ENCODE results near the gene MYO18B. TPM values are rescaled to one million over a fixed set of nuclear protein-coding genes. Genes with fewer than 3 reads are reported as not detected.

MYO18B gene
- total and polyA plus RNA-seq, 7 donors = 79.3 to 434 (median 273) TPM

DNA sequence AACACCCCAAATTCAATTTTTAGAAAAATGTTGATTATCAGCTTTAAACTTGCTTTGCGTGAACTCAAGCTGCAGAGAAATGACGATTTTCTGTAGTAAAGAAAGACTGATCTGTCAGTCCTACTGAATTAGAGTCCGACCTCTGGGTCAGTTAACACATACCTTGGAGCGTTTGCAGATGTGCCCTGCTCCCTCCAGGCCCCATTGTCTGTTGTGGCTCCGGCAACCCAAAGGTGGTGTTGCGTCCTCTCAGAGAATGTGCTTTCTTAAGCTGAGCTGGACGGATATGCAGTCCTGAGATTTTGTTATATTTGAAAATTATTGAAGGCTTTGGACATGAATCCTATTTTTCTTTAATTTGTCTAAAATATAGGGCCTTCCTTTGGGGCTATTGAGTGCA, 31.5 kb upstream of the MYO18B start:
- DNase-seq (no peak), ATAC-seq (no peak)
- Histone ChIP-seq H3K36me3 (ENCODE audit: insufficient read depth in 1 of 2, low read depth in 1 of 2) (no peaks in the 10 kb centered on the region), H3K27me3 (ENCODE audit: insufficient read depth in 3 of 3, low read length in 2 of 3) (no peaks in the 10 kb centered on the region), H3K9me3 (no peaks in the 10 kb centered on the region), H3K4me3 (no peak overlapping the region), H3K27ac (no peak overlapping the region), H3K4me1 (peaks cover 20% of the 10 kb centered on the region)
- TF ChIP-seq CTCF (IDR thresholded peaks at IDR 0.05) = no peak
- intact Hi-C loops (cut with DNase I) = loop anchor here in 1 of 2 donors (5.0 kb wide), 1 partner anchor 228 kb away; no protein-coding TSS in a partner anchor
- WGBS, 3 donors = 88 to 91% (median 90%) methylated on average over 7 of the region's 7 CpGs

- DNase-seq = no peak
- H3K27ac ChIP-seq = no peak overlapping the region
- no peaks in the 10 kb centered on the region for H3K9me3 ChIP-seq
- H3K36me3 ChIP-seq (ENCODE audit: insufficient read depth in 1 of 2, low read depth in 1 of 2) = no peaks in the 10 kb centered on the region
- peaks cover 20% of the 10 kb centered on the region for H3K4me1 ChIP-seq
- no peak for ATAC-seq
- TF ChIP-seq CTCF (IDR thresholded peaks at IDR 0.05) = no peak
- intact Hi-C loops (cut with DNase I) = loop anchor here in 1 of 2 donors (5.0 kb wide), 1 partner anchor 229 kb away; no protein-coding TSS in a partner anchor
- 69 to 82% (median 78%) methylated on average over 6 of the region's 6 CpGs for WGBS, 3 donors
- H3K27me3 ChIP-seq (ENCODE audit: insufficient read depth in 3 of 3, low read length in 2 of 3) = no peaks in the 10 kb centered on the region
- H3K4me3 ChIP-seq = no peak overlapping the region
Observed at GRCh38 chr22:25711491-25711890, 30.5 kb upstream of the MYO18B start.

DNA sequence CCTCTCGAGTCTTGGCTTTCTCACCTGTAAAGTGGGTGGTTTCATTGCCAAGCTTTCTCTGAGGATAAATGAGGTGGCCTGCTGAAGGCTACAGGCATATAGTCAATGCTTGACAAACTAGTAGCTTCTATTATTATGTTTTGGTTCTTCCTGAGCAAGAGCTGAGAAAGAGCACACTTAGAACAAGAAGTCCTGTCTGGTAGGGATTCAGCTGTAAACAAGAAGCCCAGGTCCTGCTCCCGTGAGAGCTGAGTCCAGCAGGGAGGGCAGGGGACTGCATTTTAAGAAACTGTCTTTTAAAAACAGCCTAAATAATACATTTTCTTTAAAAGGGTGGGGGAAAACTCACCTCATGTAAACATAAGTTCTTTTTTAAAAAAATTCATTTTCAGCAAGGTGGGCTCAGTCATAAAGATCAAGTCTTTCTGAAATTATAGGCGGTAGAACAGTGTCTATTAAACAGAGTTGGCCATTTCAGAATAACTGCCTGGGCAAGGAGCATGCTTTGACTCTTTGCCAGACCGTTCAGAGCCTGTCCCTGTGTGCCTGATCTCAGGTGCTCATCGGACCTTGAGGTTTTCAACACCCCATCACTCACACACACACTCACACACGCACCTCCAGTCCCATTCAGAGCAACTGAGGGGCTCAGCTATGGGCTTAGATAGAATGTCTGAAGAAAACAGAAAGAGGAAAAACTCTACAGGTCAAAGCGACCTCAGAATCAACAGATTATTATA, 29.2 kb upstream of the MYO18B start:
- ATAC-seq = peak in 1 of 4 donors; percentile 61
- Histone ChIP-seq H3K27me3 (ENCODE audit: insufficient read depth in 3 of 3, low read length in 2 of 3) (no peaks in the 10 kb centered on the region), H3K4me3 (no peak overlapping the region), H3K36me3 (ENCODE audit: insufficient read depth in 1 of 2, low read depth in 1 of 2) (no peaks in the 10 kb centered on the region), H3K9me3 (no peaks in the 10 kb centered on the region), H3K4me1 (peaks cover 23% of the 10 kb centered on the region), H3K27ac (no peak overlapping the region)
- intact Hi-C loops (cut with DNase I) = loop anchor here in 1 of 2 donors (5.0 kb wide), 1 partner anchor 231 kb away; no protein-coding TSS in a partner anchor
- 60 to 87% (median 65%) methylated on average over 7 of the region's 7 CpGs for WGBS, 3 donors
- no peak for TF ChIP-seq CTCF (IDR thresholded peaks at IDR 0.05)
- no peak for DNase-seq

DNA sequence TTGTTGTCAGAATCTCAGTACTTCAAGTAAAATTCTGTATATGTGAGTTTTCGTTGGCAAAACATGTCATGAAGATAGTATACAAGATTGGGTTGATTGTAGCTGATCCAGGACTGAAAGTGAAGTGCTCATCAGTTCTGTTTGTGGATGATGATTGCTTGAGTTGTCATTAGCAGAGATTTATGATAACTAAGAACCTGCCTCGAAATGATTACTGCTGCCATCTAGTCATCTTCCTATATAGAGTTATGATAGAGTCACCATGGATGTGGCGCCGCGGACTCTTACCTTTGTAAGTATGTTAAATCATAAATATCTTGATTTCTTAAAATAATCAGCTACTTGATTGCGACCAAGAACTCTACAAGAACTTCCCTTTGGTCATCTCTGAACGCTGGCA, 27.9 kb upstream of the MYO18B start:
- intact Hi-C loops (cut with DNase I) = loop anchor here in 1 of 2 donors (5.0 kb wide), 1 partner anchor 232 kb away; no protein-coding TSS in a partner anchor
- no peak for TF ChIP-seq CTCF (IDR thresholded peaks at IDR 0.05)
- Histone ChIP-seq H3K27ac (peak overlapping the region; percentile 75), H3K4me3 (peak overlapping the region; percentile 35), H3K36me3 (ENCODE audit: insufficient read depth in 1 of 2, low read depth in 1 of 2) (no peaks in the 10 kb centered on the region), H3K4me1 (peaks cover 24% of the 10 kb centered on the region), H3K9me3 (no peaks in the 10 kb centered on the region), H3K27me3 (ENCODE audit: insufficient read depth in 3 of 3, low read length in 2 of 3) (no peaks in the 10 kb centered on the region)
- ATAC-seq (peak in 3 of 4 donors; percentile 46 to 67 (median 63)), DNase-seq (no peak)
- WGBS, 3 donors = 56 to 80% (median 61%) methylated on average over 7 of the region's 7 CpGs

Measured in psoas muscle (tissue), 8 donors.